RWPE2 (cell line): ENCODE data around the gene CFAP210.
A peak's percentile ranks its signal among the peaks of the same experiment; 100 is the strongest.

Experiments
- ATAC-seq: fragments of 200-7000 bp; cut with Tn5 transposase; 3 replicates; pipeline ENCODE4 v1.9.1; 2021; ENCODE audit warnings: low read depth
- DNase-seq: peaks from one replicate; pipeline ENCODE4 v3.0.0-alpha.2; 2020; ENCODE audit warnings: low spot score
- H3K27ac ChIP-seq: fragments of 450-650 bp; 2 replicates; pipeline ENCODE4 v1.5.1; 2017; ENCODE audit warnings: mild to moderate bottlenecking; ENCODE audit not compliant: poor library complexity, severe bottlenecking
- H3K27me3 ChIP-seq: fragments of 250-450 bp; sonication (Bioruptor Pico); 2 replicates; pipeline ENCODE4 v1.5.1; 2021; ENCODE audit warnings: mild to moderate bottlenecking, moderate library complexity; ENCODE audit not compliant: insufficient read depth, poor library complexity, severe bottlenecking
- H3K36me3 ChIP-seq: fragments of 250-450 bp; sonication (Bioruptor Pico); 2 replicates; pipeline ENCODE4 v1.5.1; 2020; ENCODE audit warnings: low read depth, mild to moderate bottlenecking, moderate library complexity
- H3K4me1 ChIP-seq: fragments of 250-450 bp; sonication (Bioruptor Pico); 2 replicates; pipeline ENCODE4 v1.5.1; 2021; ENCODE audit warnings: mild to moderate bottlenecking, moderate library complexity; ENCODE audit not compliant: insufficient read depth, poor library complexity, severe bottlenecking
- H3K4me3 ChIP-seq: fragments of 250-450 bp; sonication (Bioruptor Pico); 2 replicates; pipeline ENCODE4 v1.5.1; 2021; ENCODE audit warnings: mild to moderate bottlenecking, moderate library complexity; ENCODE audit not compliant: severe bottlenecking
- H3K9me3 ChIP-seq: fragments of 250-450 bp; sonication (Bioruptor Pico); 2 replicates; pipeline ENCODE4 v1.5.1; 2021; ENCODE audit warnings: mild to moderate bottlenecking, moderate library complexity; ENCODE audit not compliant: severe bottlenecking
- TF ChIP-seq, protein P1 (sequence below): fragments of 450-650 bp; IDR thresholded peaks from one replicate; pipeline ENCODE4 v1.5.1; 2017; ENCODE audit warnings: mild to moderate bottlenecking, moderate library complexity; ENCODE audit not compliant: poor library complexity, severe bottlenecking

CFAP210 gene

DNA sequence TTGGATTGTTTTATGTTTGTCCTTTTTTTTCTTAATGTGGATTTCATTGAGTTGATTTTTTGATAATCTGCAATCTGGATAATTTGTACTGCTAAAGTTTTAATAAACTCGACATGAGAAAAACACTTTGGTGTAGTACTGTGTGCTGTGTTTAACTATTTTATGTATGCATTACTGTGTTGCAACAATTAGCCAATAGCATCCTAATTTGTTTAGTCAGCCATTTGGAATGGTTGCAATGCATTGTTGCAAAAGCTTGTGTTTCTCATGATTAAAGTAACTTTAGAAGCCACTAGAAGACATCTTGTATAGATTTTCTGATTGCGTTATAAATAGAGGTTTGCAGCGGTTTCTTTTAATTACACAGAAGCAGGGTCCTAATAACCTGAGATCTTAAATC lies 56.6 kb downstream of the CFAP210 start:
- H3K27ac ChIP-seq: no peak overlapping the region
- no peak overlapping the region for H3K4me3 ChIP-seq
- no peaks in the 10 kb centered on the region for H3K9me3 ChIP-seq
- DNase-seq: no peak
- peak; percentile 82 for ATAC-seq
- H3K27me3 ChIP-seq: no peaks in the 10 kb centered on the region
- peaks cover 69% of the 10 kb centered on the region for H3K36me3 ChIP-seq
- peaks cover 9% of the 10 kb centered on the region for H3K4me1 ChIP-seq
- TF ChIP-seq, protein P1, sequence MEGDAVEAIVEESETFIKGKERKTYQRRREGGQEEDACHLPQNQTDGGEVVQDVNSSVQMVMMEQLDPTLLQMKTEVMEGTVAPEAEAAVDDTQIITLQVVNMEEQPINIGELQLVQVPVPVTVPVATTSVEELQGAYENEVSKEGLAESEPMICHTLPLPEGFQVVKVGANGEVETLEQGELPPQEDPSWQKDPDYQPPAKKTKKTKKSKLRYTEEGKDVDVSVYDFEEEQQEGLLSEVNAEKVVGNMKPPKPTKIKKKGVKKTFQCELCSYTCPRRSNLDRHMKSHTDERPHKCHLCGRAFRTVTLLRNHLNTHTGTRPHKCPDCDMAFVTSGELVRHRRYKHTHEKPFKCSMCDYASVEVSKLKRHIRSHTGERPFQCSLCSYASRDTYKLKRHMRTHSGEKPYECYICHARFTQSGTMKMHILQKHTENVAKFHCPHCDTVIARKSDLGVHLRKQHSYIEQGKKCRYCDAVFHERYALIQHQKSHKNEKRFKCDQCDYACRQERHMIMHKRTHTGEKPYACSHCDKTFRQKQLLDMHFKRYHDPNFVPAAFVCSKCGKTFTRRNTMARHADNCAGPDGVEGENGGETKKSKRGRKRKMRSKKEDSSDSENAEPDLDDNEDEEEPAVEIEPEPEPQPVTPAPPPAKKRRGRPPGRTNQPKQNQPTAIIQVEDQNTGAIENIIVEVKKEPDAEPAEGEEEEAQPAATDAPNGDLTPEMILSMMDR: no peak

DNA sequence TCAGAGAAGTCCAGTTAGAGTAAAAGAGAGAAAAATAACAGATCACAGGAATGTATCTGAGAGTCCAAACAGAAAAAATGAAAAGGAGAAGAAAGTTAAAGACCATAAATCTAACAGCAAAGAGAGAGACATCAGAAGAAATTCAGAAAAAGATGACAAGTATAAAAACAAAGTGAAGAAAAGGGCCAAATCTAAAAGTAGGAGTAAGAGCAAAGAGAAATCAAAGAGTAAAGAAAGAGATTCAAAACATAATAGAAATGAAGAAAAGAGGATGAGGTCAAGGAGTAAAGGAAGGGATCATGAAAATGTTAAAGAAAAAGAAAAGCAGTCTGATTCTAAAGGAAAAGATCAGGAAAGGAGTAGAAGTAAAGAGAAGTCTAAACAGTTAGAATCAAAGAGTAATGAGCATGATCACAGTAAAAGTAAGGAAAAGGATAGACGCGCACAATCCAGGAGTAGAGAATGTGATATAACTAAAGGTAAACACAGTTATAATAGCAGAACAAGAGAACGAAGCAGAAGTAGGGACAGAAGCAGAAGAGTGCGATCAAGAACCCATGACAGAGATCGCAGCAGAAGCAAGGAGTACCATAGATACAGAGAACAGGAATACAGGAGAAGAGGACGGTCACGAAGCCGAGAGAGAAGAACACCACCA lies 57.6 kb downstream of the CFAP210 start:
- TF ChIP-seq, protein P1: no peak
- H3K36me3 ChIP-seq: peaks cover 80% of the 10 kb centered on the region
- H3K9me3 ChIP-seq: no peaks in the 10 kb centered on the region
- no peak overlapping the region for H3K27ac ChIP-seq
- DNase-seq (no peak), ATAC-seq (no peak)
- H3K4me1 ChIP-seq: peaks cover 9% of the 10 kb centered on the region
- H3K27me3 ChIP-seq: no peaks in the 10 kb centered on the region
- no peak overlapping the region for H3K4me3 ChIP-seq

DNA sequence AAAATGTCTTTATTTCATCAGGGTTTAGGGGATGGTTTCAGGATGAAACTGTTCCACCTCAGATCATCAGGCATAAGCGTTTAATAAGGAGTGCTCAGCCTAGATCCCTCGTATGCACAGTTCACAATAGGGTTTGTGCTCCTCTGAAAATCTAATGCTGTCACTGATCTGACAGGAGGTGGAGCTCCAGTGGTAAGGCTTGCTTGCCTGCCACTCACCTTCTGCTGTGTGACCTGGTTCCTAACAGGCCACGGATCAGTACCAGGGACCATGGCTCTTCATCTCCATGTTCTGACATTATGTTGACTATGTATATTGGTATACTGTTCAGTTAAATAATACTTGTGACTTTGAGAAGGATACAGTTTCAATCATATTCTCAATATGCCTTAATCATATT lies 68.4 kb downstream of the CFAP210 start:
- no peaks in the 10 kb centered on the region for H3K27me3 ChIP-seq
- H3K4me1 ChIP-seq: no peaks in the 10 kb centered on the region
- DNase-seq (no peak), ATAC-seq (no peak)
- no peak overlapping the region for H3K27ac ChIP-seq
- no peaks in the 10 kb centered on the region for H3K9me3 ChIP-seq
- H3K4me3 ChIP-seq: no peak overlapping the region
- H3K36me3 ChIP-seq: peaks cover 69% of the 10 kb centered on the region
- TF ChIP-seq, protein P1: no peak

DNA sequence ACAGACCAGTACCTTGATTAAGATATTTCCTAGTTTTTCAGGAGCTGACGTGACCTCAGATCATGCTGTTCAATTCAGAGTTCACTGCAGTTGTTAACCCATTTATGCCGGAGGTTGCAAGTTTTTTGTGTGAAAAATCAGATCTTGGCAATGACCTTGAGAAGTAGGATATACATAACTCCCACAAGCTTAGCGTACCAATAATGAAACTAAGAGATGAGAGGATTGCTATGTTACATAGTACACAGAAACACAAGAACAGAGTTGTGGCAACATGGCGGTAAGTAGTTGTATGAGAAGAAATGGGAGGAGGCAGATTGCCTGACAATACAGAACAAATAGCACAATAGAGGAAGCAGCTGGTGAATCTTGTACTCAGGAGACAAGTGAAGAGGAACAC lies 71.0 kb downstream of the CFAP210 start:
- peaks cover 66% of the 10 kb centered on the region for H3K36me3 ChIP-seq
- H3K27me3 ChIP-seq: no peaks in the 10 kb centered on the region
- H3K27ac ChIP-seq: no peak overlapping the region
- no peak for ATAC-seq
- no peaks in the 10 kb centered on the region for H3K4me1 ChIP-seq
- TF ChIP-seq, protein P1: no peak
- H3K9me3 ChIP-seq: no peaks in the 10 kb centered on the region
- no peak for DNase-seq
- H3K4me3 ChIP-seq: no peak overlapping the region

DNA sequence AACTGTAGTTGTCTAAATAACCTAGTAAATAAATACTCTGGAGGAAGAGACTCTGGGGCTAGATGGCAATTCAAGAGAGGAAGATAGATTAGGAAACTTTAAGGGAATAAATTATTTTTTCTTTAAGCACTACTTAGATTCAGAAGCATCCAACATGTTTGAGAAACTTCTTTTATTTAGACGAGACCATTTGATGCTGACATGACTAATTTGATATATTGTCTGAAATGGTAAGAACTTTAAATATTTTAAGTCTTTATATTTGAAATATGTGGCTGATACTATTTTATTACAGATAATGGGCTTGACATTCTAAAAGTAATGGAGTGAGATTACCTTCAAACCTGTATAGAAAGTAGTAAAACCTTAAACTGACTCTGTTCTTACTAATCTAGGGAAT lies 73.7 kb downstream of the CFAP210 start:
- Histone ChIP-seq H3K27ac (no peak overlapping the region), H3K36me3 (peaks cover 72% of the 10 kb centered on the region), H3K27me3 (no peaks in the 10 kb centered on the region), H3K4me3 (no peak overlapping the region), H3K4me1 (no peaks in the 10 kb centered on the region), H3K9me3 (no peaks in the 10 kb centered on the region)
- TF ChIP-seq, protein P1: no peak
- no peak for ATAC-seq
- DNase-seq: no peak
